WTC11 (cell line): Measurements from ENCODE around the gene DYNLRB2. TPM values are rescaled to one million over a fixed set of nuclear protein-coding genes. Genes with fewer than 3 reads are reported as not detected.

Source experiments
- ATAC-seq: fragments of 200-7000 bp; cut with Tn5 transposase; 2 replicates; pipeline ENCODE4 v1.10.0; 2021; ENCODE audit warnings: mild to moderate bottlenecking, moderate library complexity
- CTCF ChIA-PET: fragments of 300-600 bp; sonication (Branson Sonifier 250); formaldehyde crosslinking; loops from one replicate; lab custom pipeline; 2021; ENCODE audit warnings: antibody characterized with exemption; lab: Charles Lee
- POLR2A ChIA-PET: fragments of 350-600 bp; sonication (Branson Sonifier 250); formaldehyde crosslinking; loops from one replicate; lab custom pipeline; 2021; ENCODE audit warnings: antibody characterized with exemption; lab: Charles Lee
- DNase-seq: peaks from one replicate; pipeline ENCODE4 v3.0.0; 2021; ENCODE audit warnings: low spot score
- H3K27ac Mint-ChIP-seq: 2 replicates; pipeline ENCODE4 v1.8.0; 2021; ENCODE audit warnings: mixed read lengths
- H3K27me3 Mint-ChIP-seq: 2 replicates; pipeline ENCODE4 v1.8.0; 2021; ENCODE audit warnings: low read depth, mild to moderate bottlenecking, moderate library complexity, mixed read lengths
- H3K36me3 Mint-ChIP-seq: 2 replicates; pipeline ENCODE4 v1.8.0; 2021; ENCODE audit warnings: mixed read lengths
- H3K4me1 Mint-ChIP-seq: 2 replicates; pipeline ENCODE4 v1.8.0; 2022; ENCODE audit warnings: mixed read lengths
- H3K4me3 Mint-ChIP-seq: 2 replicates; pipeline ENCODE4 v1.8.0; 2021; ENCODE audit warnings: mild to moderate bottlenecking, moderate library complexity, mixed read lengths
- H3K9me3 Mint-ChIP-seq: 2 replicates; pipeline ENCODE4 v1.8.0; 2021; ENCODE audit warnings: mixed read lengths
- AR ChIP-seq: fragments of 250-450 bp; sonication (Bioruptor Pico); IDR thresholded peaks from 2 replicates; pipeline ENCODE4 v1.9.0; 2021; ENCODE audit warnings: mild to moderate bottlenecking
- ATF6 ChIP-seq: sonication (generic); formaldehyde crosslinking; IDR thresholded peaks from 2 replicates; pipeline ENCODE4 v1.8.1; 2023; ENCODE audit warnings: mild to moderate bottlenecking, missing genetic modification reagents
- CBFB ChIP-seq: sonication (generic); formaldehyde crosslinking; IDR thresholded peaks from 2 replicates; pipeline ENCODE4 v1.8.1; 2022; ENCODE audit warnings: mild to moderate bottlenecking, low read depth, missing genetic modification reagents
- CREB1 ChIP-seq: sonication (generic); formaldehyde crosslinking; IDR thresholded peaks from 2 replicates; pipeline ENCODE4 v1.8.0; 2023; ENCODE audit warnings: mild to moderate bottlenecking, missing genetic modification reagents
- EMX1 ChIP-seq: fragments of 250-450 bp; sonication (Bioruptor Pico); IDR thresholded peaks from 2 replicates; pipeline ENCODE4 v1.8.0; 2021; ENCODE audit warnings: mild to moderate bottlenecking
- ERG ChIP-seq: fragments of 250-450 bp; sonication (Bioruptor Pico); IDR thresholded peaks from 2 replicates; pipeline ENCODE4 v1.8.0; 2021; ENCODE audit warnings: mild to moderate bottlenecking
- ETV6 ChIP-seq: sonication (generic); formaldehyde crosslinking; IDR thresholded peaks from 2 replicates; pipeline ENCODE4 v1.8.1; 2022; ENCODE audit warnings: mild to moderate bottlenecking, missing genetic modification reagents
- FOXJ3 ChIP-seq: sonication (generic); formaldehyde crosslinking; IDR thresholded peaks from 2 replicates; pipeline ENCODE4 v1.9.0; 2021; ENCODE audit warnings: missing genetic modification reagents, mild to moderate bottlenecking, borderline replicate concordance
- GABPB1 ChIP-seq: sonication (generic); formaldehyde crosslinking; IDR thresholded peaks from 2 replicates; pipeline ENCODE4 v1.8.1; 2023; ENCODE audit warnings: mild to moderate bottlenecking, missing genetic modification reagents
- HMGXB4 ChIP-seq: sonication (generic); formaldehyde crosslinking; IDR thresholded peaks from 2 replicates; pipeline ENCODE4 v1.8.1; 2023; ENCODE audit warnings: mild to moderate bottlenecking, moderate library complexity, missing genetic modification reagents
- MLX ChIP-seq: sonication (generic); formaldehyde crosslinking; IDR thresholded peaks from 2 replicates; pipeline ENCODE4 v1.8.1; 2023; ENCODE audit warnings: mild to moderate bottlenecking, missing genetic modification reagents, moderate library complexity
- MXD4 ChIP-seq: fragments of 250-450 bp; sonication (Bioruptor Pico); IDR thresholded peaks from 2 replicates; pipeline ENCODE4 v1.8.0; 2021; ENCODE audit warnings: mild to moderate bottlenecking, moderate library complexity, borderline replicate concordance
- NFATC4 ChIP-seq: fragments of 250-450 bp; sonication (Bioruptor Pico); IDR thresholded peaks from 2 replicates; pipeline ENCODE4 v1.9.0; 2021; ENCODE audit warnings: mild to moderate bottlenecking
- PRRX2 ChIP-seq: fragments of 250-450 bp; sonication (Bioruptor Pico); IDR thresholded peaks from 2 replicates; pipeline ENCODE4 v1.8.0; 2021; ENCODE audit warnings: mild to moderate bottlenecking
- RELA ChIP-seq: sonication (generic); formaldehyde crosslinking; IDR thresholded peaks from 2 replicates; pipeline ENCODE4 v1.8.1; 2022; ENCODE audit warnings: missing genetic modification reagents, mild to moderate bottlenecking, borderline replicate concordance
- SMAD4 ChIP-seq: sonication (generic); formaldehyde crosslinking; IDR thresholded peaks from 2 replicates; pipeline ENCODE4 v1.8.0; 2022; ENCODE audit warnings: mild to moderate bottlenecking, missing genetic modification reagents
- USF2 ChIP-seq: sonication (generic); formaldehyde crosslinking; IDR thresholded peaks from 2 replicates; pipeline ENCODE4 v1.8.1; 2023; ENCODE audit warnings: mild to moderate bottlenecking, missing genetic modification reagents, moderate library complexity
- ZBTB21 ChIP-seq: sonication (generic); formaldehyde crosslinking; IDR thresholded peaks from 2 replicates; pipeline ENCODE4 v1.8.1; 2023; ENCODE audit warnings: mild to moderate bottlenecking, missing genetic modification reagents, borderline replicate concordance
- ZNF121 ChIP-seq: sonication (generic); formaldehyde crosslinking; IDR thresholded peaks from 2 replicates; pipeline ENCODE4 v1.8.0; 2023; ENCODE audit warnings: missing genetic modification reagents
- ZNF138 ChIP-seq: sonication (generic); formaldehyde crosslinking; conservative IDR thresholded peaks from 2 replicates; pipeline ENCODE4 v1.8.1; 2022; ENCODE audit warnings: mild to moderate bottlenecking, moderate library complexity, missing genetic modification reagents
- ZNF532 ChIP-seq: fragments of 250-450 bp; sonication (Bioruptor Pico); IDR thresholded peaks from 2 replicates; pipeline ENCODE4 v1.9.0; 2021; ENCODE audit warnings: mild to moderate bottlenecking, borderline replicate concordance
- total RNA-seq: library from RNA; stranded (reverse); gene quantifications from 3 replicates; pipeline ENCODE4 v1.2.3, GENCODE V29; 2021

The DYNLRB2 gene
- total RNA-seq, 1 experiment from 2014 or later, result not detected

- no peak for TF ChIP-seq HMGXB4 (CRISPR knock-in tag)
- no peak for TF ChIP-seq ETV6 (CRISPR knock-in tag)
- no peak for TF ChIP-seq ZNF532 (CRISPR knock-in tag)
- TF ChIP-seq EMX1 (CRISPR knock-in tag), result no peak
- TF ChIP-seq MXD4, result no peak
- TF ChIP-seq CREB1 (CRISPR knock-in tag), result no peak
These were observed 11.5 kb downstream of the DYNLRB2 start (continued) for GRCh38 chr16:80552277-80552676.

GRCh38 chr16:80554033-80554432 is 13.2 kb downstream of the DYNLRB2 start:
- DNase-seq, result no peak
- Mint-ChIP-seq H3K4me3 (no peak overlapping the region), H3K4me1 (no peaks in the 10 kb centered on the region), H3K36me3 (no peaks in the 10 kb centered on the region), H3K9me3 (no peaks in the 10 kb centered on the region), H3K27me3 (no peaks in the 10 kb centered on the region), H3K27ac (no peak overlapping the region)
- TF ChIP-seq PRRX2, result no peak
- no peak for TF ChIP-seq ZNF121 (CRISPR knock-in tag)
- TF ChIP-seq AR (CRISPR knock-in tag), result no peak
- no peak for TF ChIP-seq ATF6 (CRISPR knock-in tag)
- no peak for TF ChIP-seq RELA
- no peak for TF ChIP-seq CBFB (CRISPR knock-in tag)
- TF ChIP-seq MLX (CRISPR knock-in tag), result no peak
- TF ChIP-seq NFATC4 (CRISPR knock-in tag), result no peak
- no peak for TF ChIP-seq GABPB1 (CRISPR knock-in tag)
- TF ChIP-seq USF2 (CRISPR knock-in tag), result no peak
- no peak for TF ChIP-seq FOXJ3 (CRISPR knock-in tag)
- no peak for TF ChIP-seq ERG
- TF ChIP-seq ZBTB21 (CRISPR knock-in tag), result no peak
- TF ChIP-seq SMAD4, result no peak
- no peak for TF ChIP-seq ZNF138 (CRISPR knock-in tag)
- CTCF ChIA-PET, result no interaction called here
- ATAC-seq, result no peak
- POLR2A ChIA-PET, result no interaction called here
